ENCODE measurements around the gene FBXO5.
"Not testable (repeated sequence)": the region's sequence is repeated elsewhere in the genome, so short reads cannot be mapped to it uniquely, and the experiment has no call there.

The FBXO5 gene, protein sequence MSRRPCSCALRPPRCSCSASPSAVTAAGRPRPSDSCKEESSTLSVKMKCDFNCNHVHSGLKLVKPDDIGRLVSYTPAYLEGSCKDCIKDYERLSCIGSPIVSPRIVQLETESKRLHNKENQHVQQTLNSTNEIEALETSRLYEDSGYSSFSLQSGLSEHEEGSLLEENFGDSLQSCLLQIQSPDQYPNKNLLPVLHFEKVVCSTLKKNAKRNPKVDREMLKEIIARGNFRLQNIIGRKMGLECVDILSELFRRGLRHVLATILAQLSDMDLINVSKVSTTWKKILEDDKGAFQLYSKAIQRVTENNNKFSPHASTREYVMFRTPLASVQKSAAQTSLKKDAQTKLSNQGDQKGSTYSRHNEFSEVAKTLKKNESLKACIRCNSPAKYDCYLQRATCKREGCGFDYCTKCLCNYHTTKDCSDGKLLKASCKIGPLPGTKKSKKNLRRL

DNA sequence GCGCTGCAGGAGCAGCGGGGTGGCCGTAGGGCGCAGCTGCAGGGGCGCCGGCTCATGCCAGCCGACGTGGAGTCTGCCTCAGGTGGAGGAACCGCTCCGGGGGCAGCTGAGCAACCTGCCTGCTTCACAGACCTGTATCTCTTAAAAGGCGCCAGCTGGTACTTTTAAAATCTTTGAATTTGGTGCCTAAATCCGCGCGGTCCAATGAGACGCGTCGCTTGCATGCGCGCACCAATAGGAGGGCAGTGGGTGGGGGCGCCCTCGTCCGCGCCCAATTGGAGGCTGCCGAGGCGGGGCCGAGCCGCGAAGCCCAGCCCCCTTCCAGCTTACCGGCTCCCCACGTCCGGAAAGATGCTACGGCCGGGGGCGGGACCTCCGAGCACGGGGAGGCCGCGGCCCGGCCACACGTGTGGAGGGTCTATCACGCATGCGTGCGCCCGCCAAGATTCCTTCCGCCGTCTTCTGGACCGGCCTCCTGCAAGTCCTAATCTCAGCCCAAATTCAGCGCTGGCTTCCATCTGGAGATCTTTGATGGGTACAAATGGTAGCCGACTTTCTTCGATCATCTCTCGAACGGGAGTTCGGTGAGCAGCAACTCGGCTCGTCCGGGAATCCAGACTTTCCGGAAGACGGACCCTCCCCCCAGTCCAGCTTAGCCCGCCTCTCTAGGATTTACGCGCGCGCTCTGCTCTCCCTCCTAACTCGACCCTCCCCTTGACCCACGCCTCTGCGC, at the start of gene FBXO5:
FBXO5 (minus strand) TSS at position 138 of the 733 bp plus-strand sequence; CDS start at position 56, 82 bp downstream.
- peak; percentile 94 to 97 for DNase-seq (ENCODE audit: low read depth in 2 of 2)

DNA sequence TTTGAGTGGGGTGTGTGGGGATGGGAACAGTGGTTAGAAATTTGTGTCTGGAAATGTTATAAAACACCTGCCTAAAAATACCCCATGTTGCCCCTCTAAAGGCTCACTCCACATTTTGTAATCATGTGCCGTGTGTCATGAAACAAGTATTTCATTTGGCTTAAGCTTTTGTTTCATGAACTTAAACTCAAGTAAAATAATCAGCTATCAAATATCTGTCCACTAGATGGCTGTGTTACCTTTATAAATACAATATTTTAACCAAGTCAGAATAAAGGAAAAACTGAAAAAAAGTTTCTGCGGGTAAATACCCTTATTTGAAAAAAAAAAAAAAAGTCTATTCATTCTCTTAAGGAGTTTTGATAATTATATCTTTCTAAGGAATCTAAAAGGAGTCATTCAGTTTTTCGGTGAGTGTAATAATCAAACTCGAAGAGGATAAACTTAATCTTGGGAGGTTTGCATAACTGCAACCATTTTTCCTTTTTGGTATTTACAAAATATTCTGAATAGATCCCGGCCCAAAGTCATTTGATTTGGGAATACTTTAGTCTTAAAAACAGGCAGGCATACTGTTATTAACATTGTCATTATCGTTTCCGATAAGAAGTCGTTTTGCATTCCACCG, 49.5 kb upstream of the FBXO5 start:
- DNase-seq (ENCODE audit: low read depth in 2 of 2), result no peak

DNA sequence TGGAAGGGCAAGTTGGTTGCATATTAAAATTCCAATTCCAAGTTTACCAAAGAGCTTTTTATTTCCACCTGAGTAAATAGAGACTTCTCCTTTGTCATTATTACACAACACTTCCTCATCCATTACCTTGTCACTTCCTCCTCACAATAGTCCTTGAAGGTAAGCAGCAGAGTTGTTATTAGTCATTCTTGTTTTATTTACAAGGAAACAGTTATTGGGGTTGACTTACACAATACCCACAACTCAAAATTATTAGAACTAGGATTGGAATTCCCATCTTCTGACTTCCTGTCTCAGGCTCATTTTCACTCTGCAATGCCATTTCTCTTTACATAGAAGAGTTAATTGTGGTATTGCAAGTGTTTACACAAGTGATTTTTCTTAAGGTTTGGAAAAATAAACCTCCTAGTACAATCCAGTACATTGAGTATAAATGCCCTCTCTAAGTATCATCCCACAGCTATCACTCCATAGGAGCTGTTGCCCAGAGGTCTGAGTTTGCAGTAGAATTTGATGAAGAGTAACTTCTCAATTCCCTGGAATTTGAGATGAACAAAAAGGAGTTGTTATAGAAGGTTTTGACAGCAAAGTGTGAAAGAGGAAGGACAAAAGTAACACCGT, 48.6 kb upstream of the FBXO5 start:
- DNase-seq (ENCODE audit: low read depth in 2 of 2), result no peak

DNA sequence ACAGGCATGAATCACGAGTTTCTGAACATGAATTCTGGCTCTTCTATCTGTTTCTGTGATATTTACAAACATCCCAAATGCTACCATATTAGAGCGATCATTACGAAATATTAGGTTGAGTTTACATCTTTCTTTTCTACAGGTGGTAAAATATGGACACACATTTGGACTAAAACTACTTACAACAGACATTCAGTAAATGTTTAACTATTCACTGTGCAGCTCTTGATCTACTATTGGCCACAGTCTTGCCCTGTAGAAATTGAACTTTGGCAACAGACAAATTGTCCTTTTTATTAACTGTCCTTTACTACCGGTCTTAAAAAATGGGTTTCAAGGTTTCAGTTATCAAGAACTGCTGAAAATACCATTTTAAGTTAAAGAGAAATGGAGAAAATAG, 46.1 kb upstream of the FBXO5 start:
- no peak for DNase-seq (ENCODE audit: low read depth in 2 of 2)

DNA sequence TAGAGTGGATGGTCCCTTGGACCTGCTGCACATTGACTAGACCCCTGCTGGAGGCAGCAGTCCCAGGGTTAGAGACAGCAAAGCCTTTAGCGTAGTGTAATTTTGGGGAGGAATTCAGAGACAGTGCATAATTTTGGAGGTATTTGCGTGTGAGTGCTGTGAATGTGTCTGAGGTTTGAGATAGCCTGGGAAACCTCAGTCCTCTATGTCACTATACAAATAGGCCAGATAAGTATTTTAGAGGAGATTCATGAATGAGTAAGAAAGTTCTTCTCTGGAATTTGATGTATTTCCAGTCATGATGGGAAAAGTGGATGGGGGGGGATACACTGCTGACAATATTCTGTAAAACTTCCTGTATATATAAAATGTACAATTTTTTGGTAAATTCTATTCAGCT, 45.4 kb upstream of the FBXO5 start:
- no peak for DNase-seq (ENCODE audit: low read depth in 2 of 2)

DNA sequence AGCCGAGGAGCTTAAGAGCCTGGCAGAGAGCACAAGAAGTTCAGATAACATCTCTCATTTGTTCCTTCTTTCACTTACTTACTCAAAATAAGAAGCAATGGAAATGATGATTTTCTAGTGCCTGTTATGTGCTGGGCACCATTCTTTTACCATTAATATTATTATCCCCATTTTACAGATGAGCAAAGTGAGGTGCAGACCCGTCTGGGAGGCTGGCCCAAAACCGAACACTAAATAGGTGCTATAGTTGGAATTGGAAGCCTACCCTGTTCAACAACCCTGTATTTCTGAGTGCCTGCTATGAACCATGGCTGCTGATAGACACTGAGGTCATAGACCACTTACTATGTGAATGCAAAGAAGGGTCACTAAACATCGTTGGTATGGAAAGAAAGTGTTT, 44.6 kb upstream of the FBXO5 start:
- DNase-seq (ENCODE audit: low read depth in 2 of 2), result no peak

DNA sequence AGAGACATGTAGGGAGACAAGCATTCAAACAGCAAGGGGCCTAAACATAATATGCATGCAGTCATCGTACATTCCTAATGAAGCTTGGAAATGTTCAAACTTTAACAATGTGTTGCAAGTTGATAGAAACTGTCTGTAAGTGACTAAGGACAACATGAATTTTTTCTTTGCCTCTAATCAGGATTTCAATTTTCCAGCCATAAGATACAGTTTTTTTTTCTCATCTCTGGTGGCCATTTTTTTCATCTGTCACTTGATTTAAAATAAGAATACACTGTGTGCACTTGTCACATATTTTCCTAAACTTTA, 41.8 kb upstream of the FBXO5 start:
- no peak for DNase-seq (ENCODE audit: low read depth in 2 of 2)

DNA sequence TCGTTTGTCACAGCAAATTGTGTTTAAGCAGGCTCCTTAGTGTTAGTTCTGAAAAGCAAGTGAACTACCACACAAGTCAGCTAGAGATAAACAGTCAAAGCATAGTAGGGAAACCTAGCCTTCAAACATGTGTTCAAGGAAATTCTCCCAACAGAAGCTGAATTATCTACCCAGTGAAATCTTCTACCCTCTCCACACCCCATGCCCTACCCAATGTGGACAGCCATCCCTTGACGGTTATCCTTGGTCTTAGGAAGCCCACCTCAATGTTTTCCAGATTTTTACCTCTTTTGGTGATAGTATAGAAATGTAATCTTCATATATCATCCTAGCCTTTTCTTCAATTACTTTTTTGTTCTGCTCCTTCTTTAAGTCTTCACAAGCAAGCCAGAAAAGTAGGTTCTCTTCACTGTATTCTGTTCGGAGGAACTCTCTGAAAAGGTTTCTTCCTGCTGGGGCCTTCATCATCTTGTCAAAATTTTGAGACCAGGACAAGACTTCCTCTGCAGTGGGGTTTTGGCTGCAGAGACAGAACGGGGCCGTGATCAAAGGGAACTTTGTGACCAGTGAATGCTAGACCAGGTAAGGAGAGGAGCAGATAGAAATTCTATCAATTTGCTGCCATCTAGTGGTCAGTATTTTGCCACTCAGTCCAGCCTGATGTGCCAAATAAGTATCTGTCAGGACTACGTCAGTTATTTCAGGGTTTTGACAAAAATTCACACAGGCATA, 41.3 kb upstream of the FBXO5 start:
- DNase-seq (ENCODE audit: low read depth in 2 of 2), result peak in 1 of 2 donors; percentile 41

DNA sequence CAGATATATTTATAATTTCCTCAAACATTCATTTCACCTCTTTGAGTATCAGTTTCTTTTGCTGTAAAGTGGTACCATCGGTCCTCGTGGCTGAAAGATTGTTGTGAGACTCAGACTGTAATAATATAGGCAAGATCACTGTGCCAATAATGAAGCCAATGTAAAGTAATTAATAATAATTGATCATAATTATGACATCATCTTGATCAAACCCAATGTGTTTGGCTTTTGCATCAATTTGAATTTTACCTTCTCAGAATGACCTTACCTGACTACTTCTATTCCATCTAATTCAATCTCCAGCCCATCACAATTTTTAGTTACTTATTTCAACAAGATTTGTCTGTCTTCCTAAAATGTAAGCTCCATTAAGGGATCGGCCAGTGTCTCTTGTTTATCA, 35.5 kb upstream of the FBXO5 start:
- DNase-seq (ENCODE audit: low read depth in 2 of 2), result no peak

DNA sequence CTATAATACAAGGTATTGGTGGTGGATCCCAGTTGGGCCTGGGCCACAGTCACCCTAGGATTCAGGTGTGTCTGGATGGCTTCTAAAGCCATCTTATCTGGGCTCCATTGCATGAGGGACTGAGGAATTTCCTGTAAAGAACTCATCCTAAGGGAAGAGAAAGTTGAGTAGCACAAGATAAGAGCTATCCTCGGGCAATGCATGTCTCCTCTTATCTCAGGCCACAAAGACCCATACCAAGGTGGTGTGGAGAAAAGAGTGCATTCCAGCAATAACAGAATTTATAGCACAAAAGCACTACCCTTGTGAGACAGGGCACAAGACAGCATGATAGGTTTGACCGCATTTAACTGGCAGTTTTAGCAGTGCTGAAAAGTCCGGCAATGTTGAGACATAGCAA, 34.0 kb upstream of the FBXO5 start:
- no peak for DNase-seq (ENCODE audit: low read depth in 2 of 2)

DNA sequence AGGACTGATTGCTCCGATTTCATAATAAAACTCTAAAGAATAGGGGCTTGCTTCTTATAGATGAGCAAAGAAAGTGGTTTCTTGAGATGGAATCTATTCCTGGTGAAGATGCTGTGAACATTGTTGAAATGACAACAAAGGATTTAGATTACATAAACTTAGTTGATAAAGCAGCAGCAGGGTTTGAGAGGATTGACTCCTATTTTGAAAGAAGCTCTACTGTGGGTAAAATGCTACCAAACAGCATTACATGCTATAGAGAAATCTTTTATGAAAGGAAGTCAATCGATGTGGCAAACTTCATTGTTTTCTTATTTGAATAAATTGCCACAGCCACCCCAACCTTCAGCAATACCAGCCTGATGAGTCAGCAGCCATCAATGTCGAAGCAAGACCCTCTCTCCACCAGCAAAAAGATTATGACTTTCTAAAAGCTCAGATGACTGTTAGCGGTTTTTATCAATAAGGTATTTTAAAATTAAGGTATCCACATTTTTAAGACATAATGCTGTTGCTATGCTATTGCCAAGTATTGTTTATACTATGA, 32.3 kb upstream of the FBXO5 start:
- no peak for DNase-seq (ENCODE audit: low read depth in 2 of 2)

DNA sequence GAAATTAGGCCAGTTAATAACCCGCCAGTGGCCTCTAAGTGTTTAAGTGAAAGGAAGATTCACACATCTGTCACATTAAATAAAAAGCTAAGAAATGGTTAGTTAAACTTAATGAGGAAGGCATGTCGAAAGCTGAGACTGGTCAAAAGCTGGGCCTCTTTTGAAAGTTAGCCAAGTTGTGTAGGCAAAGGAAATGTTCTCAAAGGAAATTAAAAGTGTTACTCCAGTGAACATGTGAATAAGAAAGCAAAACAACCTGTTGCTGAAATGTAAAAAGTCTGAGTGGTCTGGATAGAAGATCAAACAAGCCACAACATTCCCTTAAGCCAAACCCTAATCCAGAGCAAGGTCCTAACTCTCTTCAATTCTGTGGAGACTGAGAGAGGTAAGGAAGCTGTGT, 30.6 kb upstream of the FBXO5 start:
- DNase-seq (ENCODE audit: low read depth in 2 of 2), result no peak

DNA sequence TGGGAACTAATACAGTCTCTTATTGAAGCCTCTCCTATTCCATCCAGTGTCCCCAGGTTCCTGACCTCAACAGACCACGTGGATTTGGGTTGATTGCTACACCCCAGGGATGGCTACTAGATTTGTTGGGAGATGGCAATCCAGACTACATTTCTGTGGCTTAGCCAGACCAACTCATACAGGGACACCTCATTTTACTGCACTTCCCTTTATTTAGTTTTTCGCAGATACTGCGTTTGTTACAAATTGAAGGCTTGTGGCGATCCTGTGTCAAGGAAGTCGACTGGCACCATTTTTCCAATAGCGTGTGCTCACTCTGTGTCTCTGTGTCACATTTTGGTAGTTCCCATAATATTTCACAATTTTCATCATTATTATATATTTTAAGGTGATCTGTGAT, 30.0 kb upstream of the FBXO5 start:
- DNase-seq (ENCODE audit: low read depth in 2 of 2), result no peak

DNA sequence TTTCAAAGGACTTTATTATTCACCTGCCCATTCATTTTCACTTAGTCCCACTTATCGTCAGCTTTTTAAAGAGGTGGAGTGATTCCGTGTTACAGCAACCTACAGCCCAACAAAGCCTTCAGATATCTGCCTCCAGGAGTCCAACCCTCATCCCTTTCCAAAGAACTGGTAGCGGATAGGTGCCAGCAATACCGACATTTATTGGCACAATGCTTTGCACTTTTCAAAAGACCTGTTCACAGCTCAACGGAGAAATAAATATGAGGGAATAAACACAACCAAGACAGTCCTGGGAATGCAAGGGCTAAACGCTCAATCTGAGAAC, 20.5 kb upstream of the FBXO5 start:
- DNase-seq (ENCODE audit: low read depth in 2 of 2), result no peak

DNA sequence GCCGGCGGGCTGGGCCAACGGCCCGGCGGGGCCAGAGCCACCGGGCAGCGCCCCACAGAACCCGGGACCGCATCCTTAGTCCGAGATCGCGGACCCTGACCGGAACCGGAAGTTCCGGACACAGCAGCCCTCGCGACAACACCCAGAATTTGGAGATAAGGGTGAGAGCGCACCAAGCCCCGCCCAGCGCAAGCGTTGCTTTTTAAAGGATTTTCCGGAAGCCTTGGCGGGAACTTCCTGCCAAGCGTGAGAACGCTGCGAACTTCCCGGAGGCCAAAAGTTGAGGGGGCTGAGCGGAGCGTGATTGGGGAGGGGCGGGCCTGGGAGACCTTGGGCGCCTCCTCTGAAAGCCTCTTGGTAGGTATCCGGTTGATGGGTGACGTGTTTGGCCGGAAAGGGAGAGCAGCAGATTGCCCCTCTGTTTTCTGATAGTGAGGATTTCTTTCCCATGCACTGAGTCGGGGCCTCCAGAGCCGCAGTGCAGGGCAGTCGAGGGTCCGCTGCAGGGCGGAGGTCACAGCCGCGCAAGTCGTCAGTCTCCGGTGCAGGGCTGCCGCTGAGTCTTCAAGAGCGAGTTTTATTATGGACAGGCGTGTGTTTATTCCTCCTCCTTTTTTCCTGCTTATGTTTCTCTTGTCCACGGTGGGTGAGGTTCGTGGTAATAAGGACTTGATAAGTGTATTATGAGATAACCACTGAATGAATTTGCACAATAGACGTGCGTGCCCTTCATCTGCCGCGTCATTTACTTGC, 19.9 kb upstream of the FBXO5 start, which contains the start of gene MTRF1L:
MTRF1L (minus strand) TSS at position 97 of the 753 bp plus-strand sequence; CDS start at position 73, 24 bp downstream.
- DNase-seq (ENCODE audit: low read depth in 2 of 2), result peak; percentile 66 to 78

DNA sequence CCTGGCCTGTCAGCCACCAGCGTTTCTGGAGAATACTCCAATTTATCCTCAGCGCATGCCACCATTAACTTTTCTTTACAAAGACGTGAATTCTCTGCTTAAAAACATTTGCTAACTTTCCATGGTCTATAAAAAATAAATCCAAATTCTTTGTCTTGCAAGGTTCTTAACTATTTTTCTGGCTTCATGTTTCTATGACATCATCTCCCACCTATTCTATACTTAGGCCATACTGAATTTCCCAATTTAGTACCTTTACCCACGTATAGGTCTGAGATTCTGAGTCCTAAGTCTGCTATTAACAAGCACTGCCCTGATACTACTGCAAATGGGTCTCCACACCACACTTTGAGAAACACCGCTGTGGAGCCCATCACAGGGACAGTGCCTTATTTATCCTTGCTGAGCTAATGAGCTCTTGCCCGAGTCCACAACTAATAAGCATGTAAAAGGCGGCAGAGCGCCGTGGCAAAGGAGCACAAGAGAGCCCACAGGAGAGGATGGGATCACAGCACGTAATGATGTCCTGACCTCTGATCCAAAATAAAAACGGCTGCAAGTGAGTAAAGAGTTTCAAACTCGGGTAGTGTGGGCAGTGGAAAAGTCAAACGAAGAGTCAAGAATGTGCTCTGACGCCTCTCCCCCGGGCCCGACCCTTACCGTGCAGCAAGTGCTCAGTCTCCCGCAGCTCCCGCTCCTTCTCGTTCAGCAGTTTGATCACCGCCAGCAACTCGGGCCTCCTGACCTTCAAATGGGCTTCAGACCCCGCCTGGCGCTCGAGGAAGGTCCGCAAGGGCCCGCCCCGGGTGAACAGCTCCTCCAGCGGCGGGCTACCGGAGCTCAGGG, 19.1 kb upstream of the FBXO5 start:
- DNase-seq (ENCODE audit: low read depth in 2 of 2), result no peak

DNA sequence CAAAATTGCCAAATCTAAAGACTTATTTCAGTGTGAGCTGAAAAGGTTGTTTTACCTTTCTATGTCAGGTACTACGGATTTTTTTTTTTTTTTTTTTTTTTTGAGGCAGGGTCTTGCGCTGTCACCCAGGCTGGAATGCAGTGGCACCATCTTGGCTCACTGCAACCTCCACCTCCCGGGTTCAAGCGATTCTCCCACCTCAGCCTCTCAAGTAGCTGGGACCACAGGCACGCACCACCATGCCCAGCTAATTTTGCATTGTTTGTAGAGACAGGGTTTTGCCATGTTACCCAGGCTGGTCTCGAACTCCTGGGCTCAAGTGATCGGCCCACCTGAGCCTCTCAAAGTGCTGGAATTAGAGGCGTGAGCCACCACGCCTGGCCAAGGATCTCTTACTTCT, 17.9 kb upstream of the FBXO5 start:
- not testable (repeated sequence) for DNase-seq (ENCODE audit: low read depth in 2 of 2)

DNA sequence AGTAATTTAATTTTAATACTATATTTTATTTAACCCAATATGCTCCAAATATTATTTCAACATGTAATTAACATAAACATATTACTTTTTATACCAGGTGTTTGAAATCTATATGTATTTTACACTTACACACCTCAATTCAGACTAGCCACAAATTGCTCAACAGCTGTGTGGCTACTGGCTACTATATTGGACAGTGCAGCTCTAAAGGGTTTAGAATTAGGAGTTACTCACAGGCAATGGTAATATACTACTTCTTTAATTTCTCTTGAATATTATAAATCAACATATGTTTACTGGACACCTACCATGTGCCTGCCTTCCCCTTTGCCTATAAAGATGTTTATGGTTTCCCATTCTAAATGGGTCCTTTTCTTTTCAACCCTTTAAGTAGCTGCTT, 17.4 kb upstream of the FBXO5 start:
- no peak for DNase-seq (ENCODE audit: low read depth in 2 of 2)

DNA sequence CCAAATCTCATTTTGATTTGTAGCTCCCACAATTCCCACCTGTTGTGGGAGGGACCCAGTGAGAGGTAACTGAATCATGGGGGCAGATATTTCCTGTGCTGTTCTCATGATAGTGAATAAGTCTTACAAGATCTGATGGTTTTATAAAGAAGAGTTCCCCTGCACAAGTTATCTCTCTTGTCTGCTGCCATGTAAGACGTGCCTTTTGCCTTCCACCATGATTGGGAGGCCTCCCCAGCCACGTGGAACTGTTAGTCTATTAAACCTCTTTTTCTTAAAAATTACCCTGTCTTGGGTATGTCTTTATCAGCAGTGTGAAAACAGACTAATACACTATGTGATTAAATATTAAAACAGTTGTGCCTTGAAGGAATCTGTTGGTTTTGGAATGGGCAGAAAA, 16.7 kb upstream of the FBXO5 start:
- DNase-seq (ENCODE audit: low read depth in 2 of 2), result not testable (repeated sequence)

DNA sequence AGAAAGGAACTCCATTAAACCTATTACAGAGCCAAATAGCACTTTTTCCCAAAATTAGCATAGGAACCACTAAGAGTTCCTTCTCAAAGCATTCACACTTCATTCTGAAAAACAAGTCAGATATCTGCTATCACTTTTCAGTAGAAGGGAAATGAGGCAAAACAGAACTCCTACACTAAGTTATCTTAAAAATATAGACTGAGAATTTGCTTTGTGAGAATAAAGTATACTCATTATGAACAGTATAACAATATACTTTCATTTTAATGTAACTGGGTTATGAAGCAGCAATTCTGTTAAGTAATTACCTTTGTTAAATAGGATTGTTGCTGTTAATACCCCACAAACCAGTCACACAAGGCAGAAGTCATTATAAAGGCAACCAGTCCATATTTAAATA, 11.0 kb upstream of the FBXO5 start:
- DNase-seq (ENCODE audit: low read depth in 2 of 2), result no peak

Data from stimulated activated CD4-positive, alpha-beta T cell treated with anti-CD3 and anti-CD28 coated beads, Interleukin-1b, Interleukin-23, amount 100 ng/mL, for 4 hours (primary cell).